Smooth muscle cell (in vitro differentiated cells): ENCODE measurements around the gene WDR70. TPM values are rescaled to one million over a fixed set of nuclear protein-coding genes. Genes with fewer than 3 reads are reported as not detected.

Experiments
- DNase-seq: peaks from one replicate; lab custom pipeline; 2025; ENCODE audit not compliant: unreplicated experiment; lab: John Stamatoyannopoulos, UW
- H2AFZ ChIP-seq: fragments of 200-600 bp; sonication (generic); 2 replicates; pipeline ENCODE4 v1.6.0; 2016; ENCODE audit warnings: antibody characterized with exemption, low read depth, mild to moderate bottlenecking
- H3F3A ChIP-seq: fragments of 200-600 bp; sonication (generic); 2 replicates; pipeline ENCODE4 v1.6.0; 2017; ENCODE audit warnings: antibody characterized with exemption, low read depth
- H3K27ac ChIP-seq: fragments of 200-600 bp; sonication (generic); 2 replicates; pipeline ENCODE4 v1.5.1; 2016; ENCODE audit warnings: low read depth, mild to moderate bottlenecking
- H3K27me3 ChIP-seq: fragments of 200-600 bp; sonication (generic); 2 replicates; pipeline ENCODE4 v1.6.1; 2016; ENCODE audit warnings: low read depth, mild to moderate bottlenecking
- H3K36me3 ChIP-seq: fragments of 200-600 bp; sonication (generic); 2 replicates; pipeline ENCODE4 v1.5.1; 2016; ENCODE audit warnings: low read depth
- H3K4me1 ChIP-seq: fragments of 200-600 bp; sonication (generic); 2 replicates; pipeline ENCODE4 v1.5.1; 2016; ENCODE audit warnings: low read depth
- H3K4me2 ChIP-seq: fragments of 200-600 bp; sonication (generic); 2 replicates; pipeline ENCODE4 v1.6.0; 2016; ENCODE audit warnings: mild to moderate bottlenecking
- H3K4me3 ChIP-seq: fragments of 200-600 bp; sonication (generic); 2 replicates; pipeline ENCODE4 v1.5.1; 2016; ENCODE audit warnings: mild to moderate bottlenecking
- H3K79me2 ChIP-seq: fragments of 200-600 bp; sonication (generic); 2 replicates; pipeline ENCODE4 v1.6.0; 2016; ENCODE audit warnings: low read depth, mild to moderate bottlenecking
- H3K9ac ChIP-seq: fragments of 200-600 bp; sonication (generic); 2 replicates; pipeline ENCODE4 v1.6.0; 2016; ENCODE audit warnings: low read depth
- H3K9me3 ChIP-seq: fragments of 200-600 bp; sonication (generic); replicated peaks from 2 replicates; pipeline ENCODE4 v1.5.1; 2016; ENCODE audit warnings: low read depth
- H4K20me1 ChIP-seq: fragments of 200-600 bp; sonication (generic); 2 replicates; pipeline ENCODE4 v1.6.0; 2016; ENCODE audit warnings: low read depth
- WGBS: methylation state at CpG from one replicate; pipeline ENCODE4 v1.1.7; 2016; ENCODE audit warnings: low lambda C conversion rate; 5-methylcytosine and 5-hydroxymethylcytosine counted together
- polyA plus RNA-seq: library from polyadenylated mRNA; unstranded; fragments of >200 nt; fragmentation: Nextera tagmentation; extraction: Ambion mirVana; gene quantifications from 2 replicates; pipeline ENCODE4 v1.2.1, GENCODE V29; 2016
- total RNA-seq: library from RNA; depleted of rRNA; stranded (reverse); fragments of >200 nt; gene quantifications from 2 replicates; pipeline ENCODE4 v1.2.3, GENCODE V29; 2014
- TF ChIP-seq, protein P1 (sequence below): fragments of 200-600 bp; sonication (generic); IDR thresholded peaks from 2 replicates; pipeline ENCODE4 v1.5.1; 2017; ENCODE audit warnings: borderline replicate concordance, mild to moderate bottlenecking, antibody characterized with exemption; ENCODE audit not compliant: insufficient read depth, poor library complexity, severe bottlenecking

Gene WDR70
- total and polyA plus RNA-seq, 2 experiments from 2014 or later = 17.8 to 28.7 TPM

DNA sequence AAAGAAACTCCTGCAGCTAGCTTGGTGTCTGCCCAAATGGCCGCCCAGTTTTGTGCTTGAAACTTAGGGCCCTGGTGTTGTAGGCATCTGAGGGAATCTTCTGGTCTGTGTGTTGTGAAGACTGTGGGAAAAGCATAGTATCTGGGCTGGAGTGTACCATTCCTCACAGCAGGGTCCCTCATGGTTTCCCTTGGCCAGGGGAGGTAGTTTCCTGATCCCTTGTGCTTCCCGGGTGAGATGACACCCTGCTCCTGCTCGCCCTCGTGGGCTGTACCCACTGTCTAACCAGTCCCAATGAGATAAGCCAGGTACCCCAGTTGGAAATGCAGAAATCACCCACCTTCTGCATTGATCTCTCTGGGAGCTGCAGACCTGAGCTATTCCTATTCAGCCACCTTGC is 277.9 kb downstream of the WDR70 start:
- Histone ChIP-seq H2AFZ (no peak overlapping the region), H3K4me2 (no peak overlapping the region), H3K9me3 (no peaks in the 10 kb centered on the region), H3K4me3 (no peak overlapping the region), H3K9ac (no peak overlapping the region), H3K27me3 (no peaks in the 10 kb centered on the region), H3F3A (peaks cover 9% of the 10 kb centered on the region), H3K36me3 (no peaks in the 10 kb centered on the region), H3K79me2 (no peaks in the 10 kb centered on the region), H3K4me1 (no peaks in the 10 kb centered on the region), H4K20me1 (no peaks in the 10 kb centered on the region), H3K27ac (no peak overlapping the region)
- DNase-seq = no peak
- TF ChIP-seq, protein P1, sequence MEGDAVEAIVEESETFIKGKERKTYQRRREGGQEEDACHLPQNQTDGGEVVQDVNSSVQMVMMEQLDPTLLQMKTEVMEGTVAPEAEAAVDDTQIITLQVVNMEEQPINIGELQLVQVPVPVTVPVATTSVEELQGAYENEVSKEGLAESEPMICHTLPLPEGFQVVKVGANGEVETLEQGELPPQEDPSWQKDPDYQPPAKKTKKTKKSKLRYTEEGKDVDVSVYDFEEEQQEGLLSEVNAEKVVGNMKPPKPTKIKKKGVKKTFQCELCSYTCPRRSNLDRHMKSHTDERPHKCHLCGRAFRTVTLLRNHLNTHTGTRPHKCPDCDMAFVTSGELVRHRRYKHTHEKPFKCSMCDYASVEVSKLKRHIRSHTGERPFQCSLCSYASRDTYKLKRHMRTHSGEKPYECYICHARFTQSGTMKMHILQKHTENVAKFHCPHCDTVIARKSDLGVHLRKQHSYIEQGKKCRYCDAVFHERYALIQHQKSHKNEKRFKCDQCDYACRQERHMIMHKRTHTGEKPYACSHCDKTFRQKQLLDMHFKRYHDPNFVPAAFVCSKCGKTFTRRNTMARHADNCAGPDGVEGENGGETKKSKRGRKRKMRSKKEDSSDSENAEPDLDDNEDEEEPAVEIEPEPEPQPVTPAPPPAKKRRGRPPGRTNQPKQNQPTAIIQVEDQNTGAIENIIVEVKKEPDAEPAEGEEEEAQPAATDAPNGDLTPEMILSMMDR = no peak
- 78% methylated on average over 4 of the region's 4 CpGs for WGBS

DNA sequence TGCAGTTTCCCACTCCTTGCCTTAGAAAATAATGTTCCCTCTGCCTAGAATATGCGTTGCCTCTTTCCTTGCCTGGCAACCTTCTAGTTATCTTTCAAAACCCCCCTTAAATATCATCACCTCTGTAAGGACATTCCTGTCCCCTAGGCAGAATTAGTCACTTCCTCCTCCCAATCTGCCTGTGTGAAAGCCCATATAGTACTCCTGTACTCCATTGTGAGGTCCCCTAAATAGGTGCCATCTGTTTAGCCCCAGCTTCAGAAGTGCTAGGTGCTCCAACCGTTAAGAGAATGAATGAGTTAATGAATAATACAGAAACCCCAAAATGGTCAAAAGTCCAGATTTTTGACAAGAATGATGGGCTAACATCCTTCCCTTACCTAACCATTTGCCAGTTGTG is 279.3 kb downstream of the WDR70 start:
- Histone ChIP-seq H3K27me3 (no peaks in the 10 kb centered on the region), H3K9me3 (no peaks in the 10 kb centered on the region), H3K9ac (no peak overlapping the region), H3K79me2 (no peaks in the 10 kb centered on the region), H3K4me1 (no peaks in the 10 kb centered on the region), H3K36me3 (no peaks in the 10 kb centered on the region), H3K27ac (no peak overlapping the region), H3K4me2 (no peak overlapping the region), H3F3A (peaks cover 9% of the 10 kb centered on the region), H2AFZ (no peak overlapping the region), H3K4me3 (no peak overlapping the region), H4K20me1 (no peaks in the 10 kb centered on the region)
- no peak for DNase-seq
- TF ChIP-seq, protein P1 = no peak
- WGBS = 61% methylated on average over 2 of the region's 2 CpGs

DNA sequence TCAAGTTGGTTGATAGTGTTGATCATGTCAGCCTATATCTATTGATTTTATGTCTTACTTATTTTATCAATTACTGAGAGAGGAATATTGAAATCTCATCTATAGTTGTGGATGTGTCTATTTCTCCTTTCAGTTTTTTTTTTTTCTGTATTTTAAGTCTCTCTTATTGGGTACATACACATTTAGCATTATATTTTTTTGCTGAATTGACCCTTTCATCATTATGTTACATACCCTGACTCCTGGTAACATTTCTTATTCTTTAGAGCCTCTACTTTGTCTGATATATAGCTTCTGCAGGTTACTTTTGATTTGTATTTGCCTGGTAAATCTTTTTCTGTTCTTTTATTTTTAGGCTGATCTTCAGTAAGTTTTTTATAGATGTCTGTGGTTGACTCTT is 281.2 kb downstream of the WDR70 start:
- H3K9me3 ChIP-seq = no peaks in the 10 kb centered on the region
- no peaks in the 10 kb centered on the region for H3K4me1 ChIP-seq
- TF ChIP-seq, protein P1 = no peak
- H3K79me2 ChIP-seq = no peaks in the 10 kb centered on the region
- H3K27ac ChIP-seq = no peak overlapping the region
- H4K20me1 ChIP-seq = no peaks in the 10 kb centered on the region
- no peaks in the 10 kb centered on the region for H3K36me3 ChIP-seq
- no peak overlapping the region for H3K4me2 ChIP-seq
- peaks cover 9% of the 10 kb centered on the region for H3F3A ChIP-seq
- H3K27me3 ChIP-seq = no peaks in the 10 kb centered on the region
- DNase-seq = no peak
- no peak overlapping the region for H2AFZ ChIP-seq
- H3K4me3 ChIP-seq = no peak overlapping the region
- H3K9ac ChIP-seq = no peak overlapping the region

DNA sequence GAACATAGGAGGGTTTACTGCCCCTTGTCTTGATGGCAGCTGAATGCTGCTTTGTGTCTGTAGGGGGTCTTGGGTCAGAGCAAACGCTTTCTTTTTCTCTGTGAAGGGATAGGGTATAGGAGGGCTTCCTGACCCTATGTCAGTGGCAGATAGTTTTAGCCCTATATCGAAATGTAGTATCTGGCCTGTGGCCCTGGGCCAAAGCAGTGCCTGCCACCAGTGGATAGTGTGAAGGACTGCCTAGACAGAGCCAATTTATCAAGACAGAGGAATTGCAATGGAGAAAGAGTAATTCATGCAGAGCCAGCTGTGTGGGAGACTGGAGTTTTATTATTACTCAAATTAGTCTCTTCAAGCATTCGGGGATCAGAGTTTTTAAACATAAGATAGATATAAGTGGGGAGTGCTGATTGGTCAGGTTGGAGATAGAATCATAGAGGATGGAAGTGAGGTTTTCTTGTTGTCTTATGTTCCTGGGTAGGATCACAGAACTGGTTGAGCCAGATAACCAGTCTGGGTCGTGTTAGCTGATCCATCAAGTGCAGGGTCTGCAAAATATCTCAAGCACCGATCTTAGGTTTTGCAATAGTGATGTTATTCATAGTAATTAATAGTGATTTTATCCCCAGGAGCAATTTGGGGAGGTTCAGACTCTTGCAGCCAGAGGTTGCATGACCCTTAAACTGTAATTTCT is 282.3 kb downstream of the WDR70 start:
- Histone ChIP-seq H3K36me3 (no peaks in the 10 kb centered on the region), H3K4me3 (no peak overlapping the region), H3K4me2 (peak overlapping the region; percentile 10), H3K27ac (no peak overlapping the region), H3K27me3 (no peaks in the 10 kb centered on the region), H3K9ac (no peak overlapping the region), H3K4me1 (no peaks in the 10 kb centered on the region), H3F3A (peaks cover 9% of the 10 kb centered on the region), H4K20me1 (no peaks in the 10 kb centered on the region), H2AFZ (no peak overlapping the region), H3K9me3 (no peaks in the 10 kb centered on the region), H3K79me2 (no peaks in the 10 kb centered on the region)
- TF ChIP-seq, protein P1 = no peak
- 40% methylated on average over 5 of the region's 5 CpGs for WGBS
- DNase-seq = no peak
